AG04449 (cell line): ENCODE data around the gene SLC7A6.

Experiments
- CTCF ChIA-PET: fragments of 350-600 bp; formaldehyde crosslinking; extraction: SDS; loops from one replicate; lab custom pipeline; 2021; ENCODE audit warnings: antibody characterized with exemption; lab: Yijun Ruan, JAX
- POLR2A ChIA-PET: fragments of 400-600, 350-600 bp; formaldehyde crosslinking; extraction: SDS; loops from one replicate; lab custom pipeline; 2020; ENCODE audit warnings: antibody characterized with exemption, inconsistent platforms; lab: Yijun Ruan, JAX
- DNase-seq: peaks from one replicate; pipeline ENCODE4 v3.0.0-alpha.2; 2010; ENCODE audit warnings: low read depth, low spot score
- H3K4me3 ChIP-seq: 2 replicates; pipeline ENCODE4 v1.5.1; 2011; ENCODE audit warnings: low read depth, mild to moderate bottlenecking, control low read depth, low read length
- CTCF ChIP-seq: IDR thresholded peaks from one replicate; pipeline ENCODE4 v1.5.1; 2011; ENCODE audit warnings: mild to moderate bottlenecking, moderate library complexity, low read length, control low read depth, inconsistent platforms; ENCODE audit not compliant: insufficient read depth; ENCODE audit errors: missing control alignments

SLC7A6 gene

GRCh38 chr16:68263559-68264127 lies 683 bp upstream of the SLC7A6 start:
- ChIA-PET POLR2A (interaction anchor here (0.8 to 3.2 kb wide), 16 partner anchors 9 to 199 kb away, joined by 3 to 20 read pairs (median 4); partner anchors contain the start of genes PLA2G15, PRMT7 and SLC7A6OS), CTCF (interaction anchor here (0.8 to 8.9 kb wide), 24 partner anchors 11 to 264 kb away, joined by 3 to 374 read pairs (median 10); partner anchors contain the start of genes ESRP2, PLA2G15, PRMT7 and SLC7A6OS)
- TF ChIP-seq CTCF, result no peak

GRCh38 chr16:68265078-68265920 lies 973 bp downstream of the SLC7A6 start:
- ChIA-PET CTCF (interaction anchor here (6.2 to 8.9 kb wide), 2 partner anchors 46 to 63 kb away, joined by 34 to 374 read pairs; partner anchors contain the start of genes PRMT7 and SLC7A6OS), POLR2A (interaction anchor here (0.6 to 3.2 kb wide), 4 partner anchors 20 to 46 kb away, joined by 3 to 20 read pairs (median 16); partner anchors contain the start of genes PLA2G15, PRMT7 and SLC7A6OS)
- no peak for TF ChIP-seq CTCF
- H3K4me3 ChIP-seq, result peak overlapping the region; percentile 98
- peak; percentile 65 for DNase-seq

More at GRCh38 chr16:68263559-68264127, 683 bp upstream of the SLC7A6 start:
- peak overlapping the region; percentile 98 for H3K4me3 ChIP-seq
- DNase-seq, result no peak

- TF ChIP-seq CTCF, result no peak
- POLR2A ChIA-PET, result no interaction called here
- CTCF ChIA-PET, result interaction anchor here (0.9 to 3.0 kb wide), 3 partner anchors 17 to 65 kb away, joined by 3 to 12 read pairs (median 3); no protein-coding TSS in a partner anchor
- DNase-seq, result no peak
- no peak overlapping the region for H3K4me3 ChIP-seq
These were observed 3.5 kb downstream of the SLC7A6 start for GRCh38 chr16:68267612-68268405.

- ChIA-PET POLR2A (no interaction called here), CTCF (interaction anchor here (1.5 to 14.7 kb wide), 4 partner anchors 8 to 60 kb away, joined by 3 to 126 read pairs (median 11); partner anchors contain the start of gene SLC7A6)
- no peak for TF ChIP-seq CTCF
- H3K4me3 ChIP-seq, result no peak overlapping the region
- no peak for DNase-seq
These were observed 5.5 kb downstream of the SLC7A6 start for GRCh38 chr16:68269793-68270192.

GRCh38 chr16:68270353-68270752 lies 6.0 kb downstream of the SLC7A6 start:
- TF ChIP-seq CTCF, result no peak
- DNase-seq, result no peak
- H3K4me3 ChIP-seq, result no peak overlapping the region
- CTCF ChIA-PET, result interaction anchor here (1.3 to 14.7 kb wide), 5 partner anchors 8 to 59 kb away, joined by 3 to 126 read pairs (median 3); partner anchors contain the start of genes PLA2G15 and SLC7A6
- POLR2A ChIA-PET, result no interaction called here
